HPDE6-E6E7 (cell line): ENCODE data around the gene AK8.
"Not testable (repeated sequence)": the region's sequence is repeated elsewhere in the genome, so short reads cannot be mapped to it uniquely, and the experiment has no call there.

Experiments used
- DNase-seq: peaks from one replicate; pipeline ENCODE4 v3.0.0; 2011; ENCODE audit warnings: missing footprints; ENCODE audit errors: extremely low spot score

Gene AK8

GRCh38 chr9:132742821-132743311 is 135.2 kb downstream of the AK8 start:
- no peak for DNase-seq

- no peak for DNase-seq
Observed at GRCh38 chr9:132740526-132741309, 137.4 kb downstream of the AK8 start.

- no peak for DNase-seq
Observed at GRCh38 chr9:132739710-132740310, 138.3 kb downstream of the AK8 start.

- DNase-seq = no peak
Observed at GRCh38 chr9:132733260-132733815, 144.7 kb downstream of the AK8 start.

- no peak for DNase-seq
Observed at GRCh38 chr9:132732326-132733259, 145.5 kb downstream of the AK8 start.

- DNase-seq = no peak
Observed at GRCh38 chr9:132731230-132731629, 146.9 kb downstream of the AK8 start.

- no peak for DNase-seq
Observed at GRCh38 chr9:132730054-132731033, 147.7 kb downstream of the AK8 start.

GRCh38 chr9:132729235-132729890 is 148.7 kb downstream of the AK8 start:
- DNase-seq = no peak

GRCh38 chr9:132728497-132728896 is 149.6 kb downstream of the AK8 start:
- no peak for DNase-seq

GRCh38 chr9:132728071-132728470 is 150.0 kb downstream of the AK8 start:
- no peak for DNase-seq

- DNase-seq = no peak
Observed at GRCh38 chr9:132726576-132727130, 151.4 kb downstream of the AK8 start.

- no peak for DNase-seq
Observed at GRCh38 chr9:132725306-132725705, 152.8 kb downstream of the AK8 start.

- DNase-seq = no peak
Observed at GRCh38 chr9:132723809-132724208, 154.3 kb downstream of the AK8 start.

- no peak for DNase-seq
Observed at GRCh38 chr9:132722564-132723065, 155.5 kb downstream of the AK8 start.

- DNase-seq = no peak
Observed at GRCh38 chr9:132721661-132722060, 156.4 kb downstream of the AK8 start.

- DNase-seq = not testable (repeated sequence)
Observed at GRCh38 chr9:132718381-132718928, 159.6 kb downstream of the AK8 start.

- no peak for DNase-seq
Observed at GRCh38 chr9:132717326-132717945, 160.6 kb downstream of the AK8 start.

- DNase-seq = no peak
Observed at GRCh38 chr9:132716007-132716406, 162.1 kb downstream of the AK8 start.

- DNase-seq = no peak
Observed at GRCh38 chr9:132712753-132713152, 165.3 kb downstream of the AK8 start.
